ENCODE measurements around the gene GCAT.

Gene GCAT

GRCh38 chr22:37807410-37808293 is at the start of gene GCAT:
GCAT (plus strand) TSS chr22:37807934; CDS start chr22:37807968, 34 bp downstream.
- FAIRE-seq = peak; percentile 77

GRCh38 chr22:37758694-37759093 is 49.0 kb upstream of the GCAT start:
- FAIRE-seq (no peak), DNase-seq (ENCODE audit: insufficient read length, low spot score) (no peak)

More at GRCh38 chr22:37807410-37808293, at the start of gene GCAT:
- peak; percentile 91 for DNase-seq (ENCODE audit: insufficient read length, low spot score)

- FAIRE-seq = no peak
- DNase-seq (ENCODE audit: insufficient read length, low spot score) = no peak
Measured at GRCh38 chr22:37759281-37759680, 48.5 kb upstream of the GCAT start.

- FAIRE-seq (no peak), DNase-seq (ENCODE audit: insufficient read length, low spot score) (no peak)
Measured at GRCh38 chr22:37760152-37760551, 47.6 kb upstream of the GCAT start.

- DNase-seq (ENCODE audit: insufficient read length, low spot score) = no peak
- FAIRE-seq = no peak
Measured at GRCh38 chr22:37762389-37762836, 45.3 kb upstream of the GCAT start.

GRCh38 chr22:37763012-37763411 is 44.7 kb upstream of the GCAT start:
- no peak for FAIRE-seq
- no peak for DNase-seq (ENCODE audit: insufficient read length, low spot score)

- FAIRE-seq (no peak), DNase-seq (ENCODE audit: insufficient read length, low spot score) (no peak)
Measured at GRCh38 chr22:37763652-37764051, 44.1 kb upstream of the GCAT start.

- DNase-seq (ENCODE audit: insufficient read length, low spot score) = no peak
- FAIRE-seq = no peak
Measured at GRCh38 chr22:37764622-37765021, 43.1 kb upstream of the GCAT start.

- FAIRE-seq (no peak), DNase-seq (ENCODE audit: insufficient read length, low spot score) (no peak)
Measured at GRCh38 chr22:37765498-37765897, 42.2 kb upstream of the GCAT start.

- DNase-seq (ENCODE audit: insufficient read length, low spot score) = no peak
- no peak for FAIRE-seq
Measured at GRCh38 chr22:37765953-37766576, 41.7 kb upstream of the GCAT start.

- FAIRE-seq (no peak), DNase-seq (ENCODE audit: insufficient read length, low spot score) (no peak)
Measured at GRCh38 chr22:37768273-37768672, 39.5 kb upstream of the GCAT start.

- FAIRE-seq = no peak
- DNase-seq (ENCODE audit: insufficient read length, low spot score) = no peak
Measured at GRCh38 chr22:37769056-37769455, 38.7 kb upstream of the GCAT start.

GRCh38 chr22:37771081-37771480 is 36.7 kb upstream of the GCAT start:
- FAIRE-seq = no peak
- no peak for DNase-seq (ENCODE audit: insufficient read length, low spot score)

GRCh38 chr22:37771702-37772427 is 35.9 kb upstream of the GCAT start:
- FAIRE-seq (no peak), DNase-seq (ENCODE audit: insufficient read length, low spot score) (no peak)

GRCh38 chr22:37774728-37775127 is 33.0 kb upstream of the GCAT start:
- FAIRE-seq (no peak), DNase-seq (ENCODE audit: insufficient read length, low spot score) (no peak)

- no peak for FAIRE-seq
- no peak for DNase-seq (ENCODE audit: insufficient read length, low spot score)
Measured at GRCh38 chr22:37775785-37776638, 31.7 kb upstream of the GCAT start.

- DNase-seq (ENCODE audit: insufficient read length, low spot score) (no peak), FAIRE-seq (no peak)
Measured at GRCh38 chr22:37776639-37777005, 31.1 kb upstream of the GCAT start.

- no peak for FAIRE-seq
Measured at GRCh38 chr22:37777122-37777687, 30.5 kb upstream of the GCAT start.

GRCh38 chr22:37778370-37779009 is 29.2 kb upstream of the GCAT start:
- FAIRE-seq (no peak), DNase-seq (ENCODE audit: insufficient read length, low spot score) (no peak)

More at GRCh38 chr22:37777122-37777687, 30.5 kb upstream of the GCAT start:
- DNase-seq (ENCODE audit: insufficient read length, low spot score) = no peak

Measured in HTR-8/SVneo (cell line).